ENCODE measurements around the gene CHI3L2. TPM values are rescaled to one million over a fixed set of nuclear protein-coding genes. Genes with fewer than 3 reads are reported as not detected.

Gene CHI3L2
- total RNA-seq, 1 experiment from 2014 or later, result not detected

DNA sequence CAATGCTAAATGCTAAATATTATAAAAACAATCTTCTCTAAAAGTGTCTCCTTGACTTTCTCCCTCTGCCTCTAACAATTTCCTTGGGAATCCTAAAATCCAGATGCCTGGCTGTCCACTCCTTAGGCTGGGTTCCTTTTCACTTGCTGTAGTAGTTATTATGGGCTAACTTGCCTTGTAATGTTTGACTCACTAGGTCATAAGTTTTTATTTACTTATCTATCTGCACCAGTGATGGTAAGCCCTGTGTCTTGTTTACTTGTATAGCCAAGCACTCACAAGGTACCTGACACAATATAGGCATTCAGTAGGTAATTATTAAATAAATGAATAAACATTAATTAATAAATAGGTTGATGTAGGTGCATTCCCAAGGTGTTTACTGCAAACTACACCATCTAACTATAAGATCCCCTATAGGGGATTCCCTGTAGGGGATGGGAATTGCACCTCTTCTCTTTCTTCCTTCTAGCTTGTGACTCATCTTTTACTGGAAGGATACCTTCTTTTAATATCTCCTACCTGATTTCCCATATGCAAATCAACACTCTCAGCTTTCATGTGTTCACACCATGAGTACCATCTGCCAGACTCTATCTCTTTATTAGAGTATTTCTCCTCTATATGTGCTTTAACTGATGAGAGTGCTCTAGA lies 48.4 kb downstream of the CHI3L2 start:
- DNase-seq (ENCODE audit: low read depth), result no peak
- in situ Hi-C loops (cut with HindIII; ENCODE audit: low pct_unique_long_range_greater_than_20kb, low sequenced_read_pairs), result no loop called here

DNA sequence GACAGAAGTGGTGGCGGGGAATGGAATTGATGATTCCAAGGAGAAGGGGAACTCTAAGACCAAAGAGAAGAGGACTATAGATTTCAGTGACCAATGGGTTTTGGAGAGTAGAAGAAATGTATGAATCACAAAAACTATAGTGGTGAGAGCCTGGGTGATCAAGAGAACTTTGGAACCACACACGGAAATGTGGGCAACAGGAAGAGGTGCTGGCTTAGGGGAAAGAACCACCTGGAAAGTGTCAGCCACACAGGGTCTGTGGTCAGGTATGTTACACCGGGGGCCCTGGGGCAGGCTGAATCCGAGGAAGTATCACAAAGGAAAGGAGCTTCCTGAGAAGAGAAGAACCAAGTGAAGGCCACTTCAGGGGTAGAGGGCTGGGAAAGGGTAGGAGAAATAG lies 51.6 kb downstream of the CHI3L2 start:
- in situ Hi-C loops (cut with HindIII; ENCODE audit: low pct_unique_long_range_greater_than_20kb, low sequenced_read_pairs), result no loop called here

DNA sequence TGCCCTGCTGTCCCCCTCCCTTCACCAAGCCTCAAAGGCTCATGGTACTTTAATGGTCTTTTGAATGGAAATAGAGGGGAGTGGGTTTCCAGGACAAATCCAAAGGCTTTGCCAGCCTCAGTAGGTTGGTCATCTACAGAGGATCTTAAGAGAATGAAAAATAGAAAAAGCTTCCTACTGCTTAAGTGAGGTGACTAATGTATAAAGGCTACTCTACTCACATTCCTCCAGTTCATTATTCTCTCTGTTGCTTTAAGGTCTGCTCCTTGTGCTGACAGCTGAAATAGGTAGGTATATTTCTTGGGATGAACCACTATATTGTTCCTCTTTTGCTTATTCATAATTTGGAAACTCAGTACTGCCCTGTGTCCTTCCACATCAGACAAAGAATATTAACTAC lies 52.8 kb downstream of the CHI3L2 start:
- no peak for DNase-seq (ENCODE audit: low read depth)
- in situ Hi-C loops (cut with HindIII; ENCODE audit: low pct_unique_long_range_greater_than_20kb, low sequenced_read_pairs), result no loop called here

More for the DNA sequence above, 51.6 kb downstream of the CHI3L2 start:
- no peak for DNase-seq (ENCODE audit: low read depth)

- in situ Hi-C loops (cut with HindIII; ENCODE audit: low pct_unique_long_range_greater_than_20kb, low sequenced_read_pairs), result no loop called here
- no peak for DNase-seq (ENCODE audit: low read depth)
Observed at GRCh38 chr1:111281411-111281810, 53.9 kb downstream of the CHI3L2 start.

GRCh38 chr1:111283838-111284237 lies 56.3 kb downstream of the CHI3L2 start:
- in situ Hi-C loops (cut with HindIII; ENCODE audit: low pct_unique_long_range_greater_than_20kb, low sequenced_read_pairs), result no loop called here
- DNase-seq (ENCODE audit: low read depth), result no peak

- in situ Hi-C loops (cut with HindIII; ENCODE audit: low pct_unique_long_range_greater_than_20kb, low sequenced_read_pairs), result no loop called here
- no peak for DNase-seq (ENCODE audit: low read depth)
Observed at GRCh38 chr1:111285879-111286278, 58.4 kb downstream of the CHI3L2 start.

- in situ Hi-C loops (cut with HindIII; ENCODE audit: low pct_unique_long_range_greater_than_20kb, low sequenced_read_pairs), result no loop called here
- DNase-seq (ENCODE audit: low read depth), result no peak
Observed at GRCh38 chr1:111286912-111287311, 59.4 kb downstream of the CHI3L2 start.

DNA sequence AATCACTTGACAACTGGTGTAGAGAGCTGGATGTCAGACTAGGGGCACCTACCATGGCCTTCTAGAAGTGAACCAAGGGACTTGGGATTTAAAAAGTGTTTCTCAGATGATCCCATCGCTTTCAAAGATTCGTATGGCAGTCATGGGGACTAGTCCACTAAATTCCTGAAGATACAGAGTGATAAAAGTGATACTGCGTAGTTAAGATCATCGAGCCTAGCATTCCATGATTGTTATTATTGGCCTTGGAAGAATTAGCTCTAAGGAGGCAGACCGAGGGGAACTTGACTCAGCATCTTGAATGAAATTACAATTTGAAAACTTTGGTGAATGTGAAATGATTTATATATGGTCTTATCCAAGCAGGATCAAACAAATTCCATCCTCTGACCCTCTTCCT lies 61.9 kb downstream of the CHI3L2 start:
- DNase-seq (ENCODE audit: low read depth), result no peak
- in situ Hi-C loops (cut with HindIII; ENCODE audit: low pct_unique_long_range_greater_than_20kb, low sequenced_read_pairs), result no loop called here

DNA sequence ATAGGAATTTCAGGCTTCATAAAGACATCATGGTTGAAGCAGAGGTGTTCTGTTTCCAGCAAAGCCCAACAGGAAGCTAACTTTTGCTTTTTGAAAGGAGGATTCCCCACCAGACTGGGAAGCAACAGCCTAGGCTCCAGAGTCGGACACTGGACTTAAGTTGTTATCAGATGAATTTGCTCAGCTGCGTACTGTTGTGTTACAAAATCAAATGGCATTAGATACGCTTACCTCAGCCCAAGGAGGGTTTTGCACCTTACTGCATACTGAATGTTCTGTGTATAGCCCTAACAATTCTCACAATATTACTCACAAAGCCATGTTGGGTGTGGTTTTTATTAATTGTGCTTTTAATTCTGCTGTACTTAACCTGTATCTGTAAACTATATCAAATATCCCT lies 62.6 kb downstream of the CHI3L2 start:
- no peak for DNase-seq (ENCODE audit: low read depth)
- in situ Hi-C loops (cut with HindIII; ENCODE audit: low pct_unique_long_range_greater_than_20kb, low sequenced_read_pairs), result no loop called here

DNA sequence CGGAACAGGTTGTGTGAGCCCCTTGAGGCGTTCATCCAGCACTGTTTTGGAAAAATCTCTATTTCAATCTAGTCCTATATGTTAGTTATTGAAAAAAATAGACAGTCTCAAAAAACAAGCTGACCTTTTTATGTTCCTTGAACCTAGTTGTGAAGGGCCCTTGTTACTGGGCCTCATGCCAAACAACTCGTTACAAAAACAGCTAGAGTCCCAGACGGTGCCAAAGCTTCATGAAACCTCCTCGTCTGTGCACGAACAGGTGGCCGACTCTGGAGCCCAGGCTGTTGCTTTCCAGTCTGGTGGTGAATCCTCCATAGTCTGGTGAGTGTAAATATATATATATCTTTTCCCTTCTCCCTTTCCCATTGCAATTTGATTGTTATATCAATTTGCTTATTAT lies 63.1 kb downstream of the CHI3L2 start, which contains the start of gene CHIA:
CHIA (plus strand) TSS at position 222 of the 400 bp plus-strand sequence. CDS start 19,617 bp downstream, outside the sequence.
- DNase-seq (ENCODE audit: low read depth), result peak; percentile 1
- in situ Hi-C loops (cut with HindIII; ENCODE audit: low pct_unique_long_range_greater_than_20kb, low sequenced_read_pairs), result no loop called here

Other genes starting within 250 kb of the CHI3L2 start
- gene DRAM2, start 87.6 kb upstream of the CHI3L2 start, total RNA-seq (2014; rRNA removed; shearing (Covaris generic); ENCODE audit: low replicate concordance), result 36.8 and 60.6 TPM in 2 replicates
- 9.6 and 15.1 TPM in 2 replicates for gene CEPT1, start 87.5 kb upstream of the CHI3L2 start, total RNA-seq (2014; rRNA removed; shearing (Covaris generic); ENCODE audit: low replicate concordance)
- 14.9 and 17.1 TPM in 2 replicates for gene DENND2D, start 27.1 kb upstream of the CHI3L2 start, total RNA-seq (2014; rRNA removed; shearing (Covaris generic); ENCODE audit: low replicate concordance)
- not detected in 2 replicates for gene CHIA, start 63.1 kb downstream of the CHI3L2 start, total RNA-seq (2014; rRNA removed; shearing (Covaris generic); ENCODE audit: low replicate concordance)
- 0.37 TPM in 1 of 2 replicates, not detected in the other for gene OVGP1, start 200.0 kb downstream of the CHI3L2 start, total RNA-seq (2014; rRNA removed; shearing (Covaris generic); ENCODE audit: low replicate concordance)
- 28.5 and 40.4 TPM in 2 replicates for gene WDR77, start 221.5 kb downstream of the CHI3L2 start, total RNA-seq (2014; rRNA removed; shearing (Covaris generic); ENCODE audit: low replicate concordance)
- gene ATP5PB, start 221.8 kb downstream of the CHI3L2 start, total RNA-seq (2014; rRNA removed; shearing (Covaris generic); ENCODE audit: low replicate concordance), result 300 and 367 TPM in 2 replicates
- gene C1orf162, start 246.3 kb downstream of the CHI3L2 start, total RNA-seq (2014; rRNA removed; shearing (Covaris generic); ENCODE audit: low replicate concordance), result not detected in 2 replicates

All from Caki2 (cell line).